Tibial nerve (tissue), 4 donors: ENCODE measurements around the gene EFHB. TPM values are rescaled to one million over a fixed set of nuclear protein-coding genes. Genes with fewer than 3 reads are reported as not detected.

Experiments used
- DNase-seq, 2 donors: peaks; one replicate each; pipeline ENCODE4 v3.0.0-alpha.2; 2019; ENCODE audit warnings: low spot score in 2 of 2
- H3K27ac ChIP-seq, 4 donors: fragments of 200-600 bp; sonication (generic) in 3 of 4; one replicate each; pipeline ENCODE4 v1.5.1; 2017 to 2019; ENCODE audit warnings: mild to moderate bottlenecking in 1 of 4
- H3K27me3 ChIP-seq, 2 donors: fragments of 200-600 bp; sonication (generic) in 1 of 2; one replicate each; pipeline versions ENCODE4 v1.5.1 to v1.6.0; 2017 to 2019
- H3K36me3 ChIP-seq, 3 donors: fragments of 200-600 bp; sonication (generic); one replicate each; pipeline ENCODE4 v1.5.1; 2018 to 2019
- H3K4me1 ChIP-seq, 4 donors: fragments of 200-600 bp; sonication (generic) in 3 of 4; one replicate each; pipeline ENCODE4 v1.5.1; 2017 to 2019
- H3K4me3 ChIP-seq, 4 donors: fragments of 200-600 bp; sonication (generic) in 3 of 4; one replicate each; pipeline ENCODE4 v1.5.1; 2017 to 2019; ENCODE audit warnings: mild to moderate bottlenecking in 1 of 4, moderate library complexity in 1 of 4
- H3K9me3 ChIP-seq, 4 donors: fragments of 200-600 bp; sonication (generic) in 3 of 4; one replicate each; pipeline ENCODE4 v1.5.1; 2017 to 2019
- EP300 ChIP-seq, 2 donors: sonication (generic); formaldehyde crosslinking; IDR thresholded peaks; one replicate each; pipeline ENCODE4 v1.6.1; 2017; ENCODE audit warnings: antibody characterized with exemption in 2 of 2, mild to moderate bottlenecking in 1 of 2
- POLR2A ChIP-seq, 2 donors: fragments of 450-650 bp; IDR thresholded peaks; one replicate each; pipeline ENCODE4 v1.6.1; 2017; ENCODE audit warnings: antibody characterized with exemption in 2 of 2, mild to moderate bottlenecking in 2 of 2, moderate library complexity in 2 of 2
- WGBS, 2 donors: methylation state at CpG; one replicate each; pipeline ENCODE4 v1.1.5; 2018; 5-methylcytosine and 5-hydroxymethylcytosine counted together
- total RNA-seq, 4 donors: library from RNA; depleted of rRNA; stranded (reverse); fragments of >200 nt; gene quantifications; one replicate each; pipeline ENCODE4 v1.1.0, GENCODE V29; 2016
- TF ChIP-seq, protein P1 (sequence below), 5 experiments: fragments of 200-600 bp in 3 of 5; fragments of 450-650 bp in 2 of 5; sonication (generic) in 3 of 5; IDR thresholded peaks; one replicate each; pipeline ENCODE4 v1.5.1; 2016 to 2019; ENCODE audit warnings: antibody characterized with exemption in 5 of 5, mild to moderate bottlenecking in 3 of 5, moderate library complexity in 2 of 5

Gene EFHB
- total RNA-seq, 4 donors from 2014 or later, result 0.63 to 4.4 (median 1.8) TPM

- Histone ChIP-seq H3K27ac (peak overlapping the region; percentile 91 to 100 (median 98)), H3K4me3 (peak overlapping the region; percentile 78 to 98 (median 88)), H3K27me3 (no peaks in the 10 kb centered on the region), H3K9me3 (no peaks in the 10 kb centered on the region), H3K4me1 (peaks cover 0 to 59% (median 13%) of the 10 kb centered on the region in 4 donors), H3K36me3 (peaks cover 0 to 18% (median 0%) of the 10 kb centered on the region in 3 donors)
- WGBS, 2 donors, result 0% methylated on average over 2 of the region's 2 CpGs
- TF ChIP-seq POLR2A (IDR thresholded peaks at IDR 0.05) (no peak), EP300 (IDR thresholded peaks at IDR 0.05) (no peak)
- TF ChIP-seq, protein P1, sequence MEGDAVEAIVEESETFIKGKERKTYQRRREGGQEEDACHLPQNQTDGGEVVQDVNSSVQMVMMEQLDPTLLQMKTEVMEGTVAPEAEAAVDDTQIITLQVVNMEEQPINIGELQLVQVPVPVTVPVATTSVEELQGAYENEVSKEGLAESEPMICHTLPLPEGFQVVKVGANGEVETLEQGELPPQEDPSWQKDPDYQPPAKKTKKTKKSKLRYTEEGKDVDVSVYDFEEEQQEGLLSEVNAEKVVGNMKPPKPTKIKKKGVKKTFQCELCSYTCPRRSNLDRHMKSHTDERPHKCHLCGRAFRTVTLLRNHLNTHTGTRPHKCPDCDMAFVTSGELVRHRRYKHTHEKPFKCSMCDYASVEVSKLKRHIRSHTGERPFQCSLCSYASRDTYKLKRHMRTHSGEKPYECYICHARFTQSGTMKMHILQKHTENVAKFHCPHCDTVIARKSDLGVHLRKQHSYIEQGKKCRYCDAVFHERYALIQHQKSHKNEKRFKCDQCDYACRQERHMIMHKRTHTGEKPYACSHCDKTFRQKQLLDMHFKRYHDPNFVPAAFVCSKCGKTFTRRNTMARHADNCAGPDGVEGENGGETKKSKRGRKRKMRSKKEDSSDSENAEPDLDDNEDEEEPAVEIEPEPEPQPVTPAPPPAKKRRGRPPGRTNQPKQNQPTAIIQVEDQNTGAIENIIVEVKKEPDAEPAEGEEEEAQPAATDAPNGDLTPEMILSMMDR (IDR thresholded peaks at IDR 0.05), result no peak
- DNase-seq, result no peak
Observed at GRCh38 chr3:19948226-19948591, 14.2 kb upstream of the EFHB start.

DNA sequence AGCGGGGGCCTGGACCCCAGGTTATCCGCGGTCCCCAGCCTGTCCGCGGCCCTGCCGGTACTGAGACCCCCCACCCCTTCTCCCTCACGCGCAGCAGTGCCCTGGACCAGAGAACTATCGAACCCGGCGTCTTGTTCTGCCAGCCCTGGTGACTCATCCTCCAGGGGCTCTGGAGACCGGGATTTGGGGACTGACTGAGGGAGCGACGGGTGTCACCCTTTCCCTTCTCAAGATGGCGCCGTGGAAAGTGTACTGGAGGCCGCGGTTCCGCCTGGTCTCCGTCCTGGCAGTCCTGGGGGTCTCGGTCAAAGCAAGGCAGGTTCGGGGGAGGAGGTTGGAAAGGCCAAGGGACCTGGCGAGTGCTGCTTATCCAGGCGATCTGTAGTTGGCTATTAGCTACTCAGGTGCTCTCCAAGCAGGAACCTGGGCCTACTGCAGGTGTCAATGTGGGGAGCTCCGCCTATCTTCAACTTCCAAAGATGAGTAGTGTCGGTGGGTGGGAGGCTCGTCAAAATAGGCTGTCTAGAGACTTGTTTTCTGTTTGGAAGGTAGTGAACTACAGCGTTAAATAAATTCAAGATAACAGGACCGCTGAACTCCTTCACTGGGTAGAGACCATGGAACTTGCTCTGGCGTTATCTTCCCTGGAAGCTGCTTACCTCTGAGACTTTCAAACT, 13.7 kb upstream of the EFHB start:
- Histone ChIP-seq H3K4me1 (peaks cover 0 to 54% (median 13%) of the 10 kb centered on the region in 4 donors), H3K9me3 (no peaks in the 10 kb centered on the region), H3K27ac (peak overlapping the region; percentile 91 to 100 (median 98)), H3K36me3 (peaks cover 0 to 16% (median 0%) of the 10 kb centered on the region in 3 donors), H3K4me3 (peak overlapping the region; percentile 78 to 98 (median 88)), H3K27me3 (no peaks in the 10 kb centered on the region)
- TF ChIP-seq EP300 (IDR thresholded peaks at IDR 0.05), result no peak
- TF ChIP-seq, protein P1 (IDR thresholded peaks at IDR 0.05), result no peak
- no peak for TF ChIP-seq POLR2A (IDR thresholded peaks at IDR 0.05)
- DNase-seq, result peak; percentile 16 to 36
- 0% methylated on average over 26 to 29 of the region's 30 CpGs for WGBS, 2 donors

- peak; percentile 94 to 98 for TF ChIP-seq EP300 (IDR thresholded peaks at IDR 0.05)
- TF ChIP-seq POLR2A (IDR thresholded peaks at IDR 0.05), result peak; percentile 86 to 88
- TF ChIP-seq, protein P1 (IDR thresholded peaks at IDR 0.05), result peak in 2 of 5 experiments; percentile 27
- Histone ChIP-seq H3K36me3 (peaks cover 0 to 11% (median 0%) of the 10 kb centered on the region in 3 donors), H3K27me3 (no peaks in the 10 kb centered on the region), H3K27ac (peak within 1 kb of the TSS; percentile 91 to 100 (median 98)), H3K4me1 (peaks cover 0 to 47% (median 13%) of the 10 kb centered on the region in 4 donors), H3K9me3 (no peaks in the 10 kb centered on the region), H3K4me3 (peak within 1 kb of the TSS; percentile 78 to 98 (median 88))
- 0% methylated on average over 69 to 72 of the region's 73 CpGs for WGBS, 2 donors
- peak; percentile 96 to 97 for DNase-seq
Observed at GRCh38 chr3:19946832-19947548, 13.0 kb upstream of the EFHB start, which contains the start of gene RAB5A. Gene RAB5A (plus strand): TSS chr3:19947097. CDS start chr3:19950899, 3,802 bp downstream.

DNA sequence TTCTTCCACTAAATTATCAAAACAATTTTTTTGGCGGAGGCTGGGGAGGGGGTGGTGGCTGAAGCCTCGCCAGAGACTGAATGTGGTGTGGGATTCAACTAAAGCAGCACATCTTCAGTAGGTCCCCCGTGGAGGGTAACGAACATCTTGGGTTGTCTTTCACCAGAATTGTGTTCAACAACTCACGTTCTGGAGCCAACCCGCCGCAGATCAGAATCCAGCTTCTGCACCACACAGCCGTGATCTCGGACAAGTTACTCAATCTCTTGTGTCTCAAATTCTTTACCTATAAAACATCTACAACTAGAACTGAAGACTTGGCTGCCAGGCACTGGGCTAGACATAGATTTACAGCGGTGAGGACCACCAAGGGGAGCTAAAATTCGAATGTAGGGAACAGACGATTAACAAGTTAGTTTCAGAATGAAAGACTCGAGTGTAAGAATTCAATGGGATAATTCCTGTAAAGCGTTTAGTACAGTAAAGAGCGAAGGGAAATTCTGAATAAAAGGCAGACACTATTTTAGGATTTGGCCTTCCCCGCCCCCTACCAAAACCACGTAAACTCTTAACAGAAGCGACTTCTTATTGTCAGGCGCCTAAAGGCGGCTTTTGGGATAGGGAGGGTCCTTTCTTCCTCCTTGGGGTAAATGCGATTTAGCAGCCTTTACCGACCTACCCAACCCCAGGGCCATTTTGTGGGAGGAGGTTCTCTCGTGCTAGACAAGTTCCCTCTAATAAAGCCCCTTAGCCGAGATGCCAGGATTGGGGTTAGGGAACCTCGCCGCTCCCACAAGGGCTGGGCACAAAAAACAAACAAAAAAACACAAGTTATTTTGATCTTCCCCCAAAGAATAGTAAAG, 12.2 kb upstream of the EFHB start:
- DNase-seq, result no peak
- TF ChIP-seq POLR2A (IDR thresholded peaks at IDR 0.05) (no peak), EP300 (IDR thresholded peaks at IDR 0.05) (no peak)
- TF ChIP-seq, protein P1 (IDR thresholded peaks at IDR 0.05), result no peak
- WGBS, 2 donors, result 42% methylated on average over 26 of the region's 26 CpGs
- no peaks in the 10 kb centered on the region for H3K27me3 ChIP-seq
- peaks cover 0 to 40% (median 13%) of the 10 kb centered on the region in 4 donors for H3K4me1 ChIP-seq
- no peaks in the 10 kb centered on the region for H3K9me3 ChIP-seq
- H3K4me3 ChIP-seq, result peak overlapping the region; percentile 78 to 98 (median 88)
- peak overlapping the region; percentile 91 to 100 (median 98) for H3K27ac ChIP-seq
- peaks cover 0 to 4% (median 0%) of the 10 kb centered on the region in 3 donors for H3K36me3 ChIP-seq
